Retinal pigment epithelial cell (primary cell): ENCODE results near the gene GPX5.

Experiments used
- DNase-seq: peaks from one replicate; pipeline ENCODE4 v3.0.0-alpha.2; 2010; ENCODE audit warnings: low read depth
- H3K4me3 ChIP-seq: 2 replicates; pipeline ENCODE4 v1.5.1; 2011; ENCODE audit warnings: mild to moderate bottlenecking, low read length, control low read depth, moderate library complexity
- CTCF ChIP-seq: conservative IDR thresholded peaks from 2 replicates; pipeline ENCODE4 v1.5.1; 2011; ENCODE audit warnings: low read depth, low read length, control low read depth, inconsistent platforms

GPX5 gene

GRCh38 chr6:28534875-28535274 is 9.2 kb downstream of the GPX5 start:
- TF ChIP-seq CTCF = no peak
- no peak overlapping the region for H3K4me3 ChIP-seq
- no peak for DNase-seq

GRCh38 chr6:28537065-28537464 is 11.4 kb downstream of the GPX5 start:
- DNase-seq = no peak
- peak overlapping the region; percentile 43 for H3K4me3 ChIP-seq
- TF ChIP-seq CTCF = no peak

GRCh38 chr6:28537509-28538140 is 11.9 kb downstream of the GPX5 start:
- no peak for TF ChIP-seq CTCF
- H3K4me3 ChIP-seq = peak overlapping the region; percentile 43
- DNase-seq = no peak

- TF ChIP-seq CTCF = no peak
- H3K4me3 ChIP-seq = peak overlapping the region; percentile 44
- DNase-seq = no peak
Measured at GRCh38 chr6:28541996-28542395, 16.3 kb downstream of the GPX5 start.

GRCh38 chr6:28542440-28543296 is 17.0 kb downstream of the GPX5 start:
- H3K4me3 ChIP-seq = peak overlapping the region; percentile 67
- TF ChIP-seq CTCF = peak; percentile 70
- no peak for DNase-seq

- H3K4me3 ChIP-seq = peak overlapping the region; percentile 67
- TF ChIP-seq CTCF = no peak
- DNase-seq = no peak
Measured at GRCh38 chr6:28543651-28544610, 18.2 kb downstream of the GPX5 start.
